ENCODE data around the gene FOXE3. TPM values are rescaled to one million over a fixed set of nuclear protein-coding genes. Genes with fewer than 3 reads are reported as not detected.

Gene FOXE3
- total RNA-seq, 1 experiment from 2014 or later, result not detected

DNA sequence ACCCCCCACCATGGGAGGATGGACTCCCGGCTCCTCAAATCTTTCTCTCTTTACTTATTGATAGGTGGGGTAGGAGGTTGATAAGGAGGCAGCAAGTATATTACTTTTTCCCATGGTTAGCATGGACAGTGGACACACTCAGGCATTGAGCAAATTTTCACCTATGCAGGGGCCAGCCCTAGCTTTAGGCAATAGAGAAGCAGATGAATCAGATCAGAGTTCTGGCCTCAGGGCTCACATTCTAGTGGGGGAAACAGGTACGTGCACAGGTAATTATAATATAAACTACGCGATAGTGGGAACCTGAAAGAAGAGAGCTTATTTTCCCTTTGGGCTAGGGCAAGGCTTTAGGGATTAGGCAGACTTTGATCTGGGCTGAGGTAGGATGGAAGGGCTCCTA lies 13.5 kb upstream of the FOXE3 start:
- no peak overlapping the region for H3K4me3 Mint-ChIP-seq
- no peaks in the 10 kb centered on the region for H3K9me3 Mint-ChIP-seq
- ATAC-seq (no peak), DNase-seq (ENCODE audit: low spot score) (no peak)
- POLR2A ChIA-PET, result no interaction called here
- CTCF ChIA-PET, result interaction anchor here (1.0 to 3.4 kb wide), 4 partner anchors 14 to 35 kb away, joined by 5 to 15 read pairs (median 8); no protein-coding TSS in a partner anchor
- H3K36me3 Mint-ChIP-seq, result no peaks in the 10 kb centered on the region
- H3K4me1 Mint-ChIP-seq, result no peaks in the 10 kb centered on the region
- no peak for TF ChIP-seq ESRRA (CRISPR knock-in tag; IDR thresholded peaks at IDR 0.05; ENCODE audit: borderline replicate concordance)
- TF ChIP-seq ZSCAN18 (CRISPR knock-in tag; IDR thresholded peaks at IDR 0.05), result no peak
- TF ChIP-seq ZNF512 (CRISPR knock-in tag; IDR thresholded peaks at IDR 0.05; ENCODE audit: borderline replicate concordance), result no peak
- TF ChIP-seq, protein P1, sequence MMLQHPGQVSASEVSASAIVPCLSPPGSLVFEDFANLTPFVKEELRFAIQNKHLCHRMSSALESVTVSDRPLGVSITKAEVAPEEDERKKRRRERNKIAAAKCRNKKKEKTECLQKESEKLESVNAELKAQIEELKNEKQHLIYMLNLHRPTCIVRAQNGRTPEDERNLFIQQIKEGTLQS (CRISPR knock-in tag; conservative IDR thresholded peaks at IDR 0.05), result no peak
- no peak for TF ChIP-seq ZNF138 (CRISPR knock-in tag; conservative IDR thresholded peaks at IDR 0.05)
- no peak for TF ChIP-seq CBFB (CRISPR knock-in tag; IDR thresholded peaks at IDR 0.05; ENCODE audit: low read depth)
- no peak for TF ChIP-seq RELA (CRISPR knock-in tag; IDR thresholded peaks at IDR 0.05; ENCODE audit: borderline replicate concordance)
- no peak for TF ChIP-seq FOXP1 (CRISPR knock-in tag; IDR thresholded peaks at IDR 0.05; ENCODE audit: borderline replicate concordance)
- H3K27ac Mint-ChIP-seq, result no peak overlapping the region
- peaks cover 42% of the 10 kb centered on the region for H3K27me3 Mint-ChIP-seq (ENCODE audit: low read depth)

GRCh38 chr1:47403321-47403910 lies 12.7 kb upstream of the FOXE3 start:
- no peak for ATAC-seq

GRCh38 chr1:47405697-47406096 lies 10.4 kb upstream of the FOXE3 start:
- TF ChIP-seq ZBTB21 (CRISPR knock-in tag; IDR thresholded peaks at IDR 0.05; ENCODE audit: borderline replicate concordance) (no peak), JAZF1 (CRISPR knock-in tag; IDR thresholded peaks at IDR 0.05) (no peak), PRRX2 (CRISPR knock-in tag; IDR thresholded peaks at IDR 0.05) (no peak)
- CTCF ChIA-PET, result interaction anchor here (1.1 to 1.2 kb wide), 2 partner anchors 18 to 32 kb away, joined by 3 to 4 read pairs; partner anchors contain the start of gene FOXD2
- H3K36me3 Mint-ChIP-seq, result no peaks in the 10 kb centered on the region
- ATAC-seq (peak; percentile 77), DNase-seq (ENCODE audit: low spot score) (no peak)
- H3K9me3 Mint-ChIP-seq, result no peaks in the 10 kb centered on the region
- POLR2A ChIA-PET, result no interaction called here
- peaks cover 55% of the 10 kb centered on the region for H3K27me3 Mint-ChIP-seq (ENCODE audit: low read depth)
- H3K4me3 Mint-ChIP-seq, result no peak overlapping the region
- H3K27ac Mint-ChIP-seq, result no peak overlapping the region
- H3K4me1 Mint-ChIP-seq, result no peaks in the 10 kb centered on the region

More at GRCh38 chr1:47403321-47403910, 12.7 kb upstream of the FOXE3 start:
- Mint-ChIP-seq H3K27me3 (ENCODE audit: low read depth) (peaks cover 41% of the 10 kb centered on the region), H3K27ac (no peak overlapping the region), H3K36me3 (no peaks in the 10 kb centered on the region), H3K9me3 (no peaks in the 10 kb centered on the region), H3K4me1 (no peaks in the 10 kb centered on the region), H3K4me3 (no peak overlapping the region)
- TF ChIP-seq ZNF232 (CRISPR knock-in tag; IDR thresholded peaks at IDR 0.05) (no peak), NR1H2 (CRISPR knock-in tag; IDR thresholded peaks at IDR 0.05) (no peak), ZNF121 (CRISPR knock-in tag; IDR thresholded peaks at IDR 0.05) (no peak)
- TF ChIP-seq, protein P2, sequence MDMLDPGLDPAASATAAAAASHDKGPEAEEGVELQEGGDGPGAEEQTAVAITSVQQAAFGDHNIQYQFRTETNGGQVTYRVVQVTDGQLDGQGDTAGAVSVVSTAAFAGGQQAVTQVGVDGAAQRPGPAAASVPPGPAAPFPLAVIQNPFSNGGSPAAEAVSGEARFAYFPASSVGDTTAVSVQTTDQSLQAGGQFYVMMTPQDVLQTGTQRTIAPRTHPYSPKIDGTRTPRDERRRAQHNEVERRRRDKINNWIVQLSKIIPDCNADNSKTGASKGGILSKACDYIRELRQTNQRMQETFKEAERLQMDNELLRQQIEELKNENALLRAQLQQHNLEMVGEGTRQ (CRISPR knock-in tag; IDR thresholded peaks at IDR 0.05), result no peak
- DNase-seq (ENCODE audit: low spot score), result no peak
- ChIA-PET POLR2A (no interaction called here), CTCF (interaction anchor here (1.0 to 3.4 kb wide), 2 partner anchors 15 to 34 kb away, joined by 6 to 15 read pairs; no protein-coding TSS in a partner anchor)

DNA sequence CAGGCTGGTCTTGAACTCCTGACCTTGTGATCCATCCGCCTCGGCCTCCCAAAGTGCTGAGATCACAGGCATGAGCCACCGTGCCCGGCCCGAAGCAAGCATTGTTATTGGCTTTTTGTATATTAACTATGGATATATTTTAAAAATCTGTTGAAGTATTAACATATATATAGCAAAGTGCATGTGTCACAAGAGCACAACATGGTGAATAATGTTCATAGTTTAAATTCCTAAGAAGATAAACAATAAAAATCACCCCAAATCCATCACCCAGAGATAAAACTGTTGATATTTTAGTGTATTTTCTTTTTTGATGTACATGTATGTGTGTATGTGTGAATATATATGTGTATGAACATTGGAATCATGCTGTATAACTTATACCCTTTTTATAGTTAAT lies 9.1 kb upstream of the FOXE3 start:
- H3K4me3 Mint-ChIP-seq, result no peak overlapping the region
- ATAC-seq (no peak), DNase-seq (ENCODE audit: low spot score) (no peak)
- peaks cover 48% of the 10 kb centered on the region for H3K27me3 Mint-ChIP-seq (ENCODE audit: low read depth)
- H3K9me3 Mint-ChIP-seq, result no peaks in the 10 kb centered on the region
- no peak overlapping the region for H3K27ac Mint-ChIP-seq
- CTCF ChIA-PET, result interaction anchor here (1.0 to 3.5 kb wide), 4 partner anchors 18 to 214 kb away, joined by 3 to 10 read pairs (median 4); partner anchors contain the start of gene FOXD2
- POLR2A ChIA-PET, result no interaction called here
- no peaks in the 10 kb centered on the region for H3K36me3 Mint-ChIP-seq
- H3K4me1 Mint-ChIP-seq, result no peaks in the 10 kb centered on the region
- TF ChIP-seq, protein P3, sequence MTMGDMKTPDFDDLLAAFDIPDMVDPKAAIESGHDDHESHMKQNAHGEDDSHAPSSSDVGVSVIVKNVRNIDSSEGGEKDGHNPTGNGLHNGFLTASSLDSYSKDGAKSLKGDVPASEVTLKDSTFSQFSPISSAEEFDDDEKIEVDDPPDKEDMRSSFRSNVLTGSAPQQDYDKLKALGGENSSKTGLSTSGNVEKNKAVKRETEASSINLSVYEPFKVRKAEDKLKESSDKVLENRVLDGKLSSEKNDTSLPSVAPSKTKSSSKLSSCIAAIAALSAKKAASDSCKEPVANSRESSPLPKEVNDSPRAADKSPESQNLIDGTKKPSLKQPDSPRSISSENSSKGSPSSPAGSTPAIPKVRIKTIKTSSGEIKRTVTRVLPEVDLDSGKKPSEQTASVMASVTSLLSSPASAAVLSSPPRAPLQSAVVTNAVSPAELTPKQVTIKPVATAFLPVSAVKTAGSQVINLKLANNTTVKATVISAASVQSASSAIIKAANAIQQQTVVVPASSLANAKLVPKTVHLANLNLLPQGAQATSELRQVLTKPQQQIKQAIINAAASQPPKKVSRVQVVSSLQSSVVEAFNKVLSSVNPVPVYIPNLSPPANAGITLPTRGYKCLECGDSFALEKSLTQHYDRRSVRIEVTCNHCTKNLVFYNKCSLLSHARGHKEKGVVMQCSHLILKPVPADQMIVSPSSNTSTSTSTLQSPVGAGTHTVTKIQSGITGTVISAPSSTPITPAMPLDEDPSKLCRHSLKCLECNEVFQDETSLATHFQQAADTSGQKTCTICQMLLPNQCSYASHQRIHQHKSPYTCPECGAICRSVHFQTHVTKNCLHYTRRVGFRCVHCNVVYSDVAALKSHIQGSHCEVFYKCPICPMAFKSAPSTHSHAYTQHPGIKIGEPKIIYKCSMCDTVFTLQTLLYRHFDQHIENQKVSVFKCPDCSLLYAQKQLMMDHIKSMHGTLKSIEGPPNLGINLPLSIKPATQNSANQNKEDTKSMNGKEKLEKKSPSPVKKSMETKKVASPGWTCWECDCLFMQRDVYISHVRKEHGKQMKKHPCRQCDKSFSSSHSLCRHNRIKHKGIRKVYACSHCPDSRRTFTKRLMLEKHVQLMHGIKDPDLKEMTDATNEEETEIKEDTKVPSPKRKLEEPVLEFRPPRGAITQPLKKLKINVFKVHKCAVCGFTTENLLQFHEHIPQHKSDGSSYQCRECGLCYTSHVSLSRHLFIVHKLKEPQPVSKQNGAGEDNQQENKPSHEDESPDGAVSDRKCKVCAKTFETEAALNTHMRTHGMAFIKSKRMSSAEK (CRISPR knock-in tag; IDR thresholded peaks at IDR 0.05; ENCODE audit: borderline replicate concordance), result no peak
- TF ChIP-seq ZMAT4 (CRISPR knock-in tag; IDR thresholded peaks at IDR 0.05) (no peak), MXD4 (CRISPR knock-in tag; IDR thresholded peaks at IDR 0.05; ENCODE audit: borderline replicate concordance) (no peak), HMGA2 (CRISPR knock-in tag; IDR thresholded peaks at IDR 0.05) (no peak)
